Fibroblast of lung (primary cell): ENCODE results near the gene NRP1. TPM values are rescaled to one million over a fixed set of nuclear protein-coding genes. Genes with fewer than 3 reads are reported as not detected.

Experiments used
- DNase-seq, 2 donors: peaks; one replicate each; pipeline versions ENCODE4 v3.0.0 to v3.0.0-alpha.2; 2010; ENCODE audit warnings: low read depth in 2 of 2
- H2AFZ ChIP-seq: 2 replicates; pipeline ENCODE4 v1.5.1; 2012; ENCODE audit warnings: low read length, control low read depth, inconsistent platforms
- H3K27ac ChIP-seq: 2 replicates; pipeline ENCODE4 v1.5.1; 2011; ENCODE audit warnings: low read length, control low read depth; ENCODE audit not compliant: insufficient read depth
- H3K27me3 ChIP-seq: 2 replicates; pipeline ENCODE4 v1.5.1; 2011; ENCODE audit warnings: mild to moderate bottlenecking, low read length; ENCODE audit not compliant: control insufficient read depth, insufficient read depth
- H3K36me3 ChIP-seq: 2 replicates; pipeline ENCODE4 v1.5.1; 2011; ENCODE audit warnings: low read length; ENCODE audit not compliant: control insufficient read depth, insufficient read depth
- H3K4me1 ChIP-seq: 2 replicates; pipeline ENCODE4 v1.5.1; 2011; ENCODE audit warnings: low read length; ENCODE audit not compliant: control insufficient read depth, insufficient read depth; ENCODE audit errors: extremely low read depth
- H3K4me2 ChIP-seq: 2 replicates; pipeline ENCODE4 v1.5.1; 2011; ENCODE audit warnings: low read length, control low read depth; ENCODE audit not compliant: insufficient read depth; ENCODE audit errors: extremely low read depth
- H3K4me3 ChIP-seq, 4 experiments: fragments of 200-600 bp in 1 of 4; sonication (generic) in 1 of 4; replicated peaks in 1 of 4; 2 replicates each; pipeline ENCODE4 v1.5.1; 2011 to 2016; ENCODE audit warnings: low read length in 4 of 4, low read depth in 3 of 4, mild to moderate bottlenecking in 3 of 4, control low read depth in 2 of 4, inconsistent platforms in 1 of 4, mixed read lengths in 1 of 4; ENCODE audit not compliant: insufficient read depth in 1 of 4; ENCODE audit errors: control extremely low read depth in 1 of 4
- H3K79me2 ChIP-seq: 2 replicates; pipeline ENCODE4 v1.5.1; 2012; ENCODE audit warnings: mild to moderate bottlenecking, low read length, inconsistent platforms; ENCODE audit not compliant: control insufficient read depth, insufficient read depth
- H3K9ac ChIP-seq: 2 replicates; pipeline ENCODE4 v1.5.1; 2011; ENCODE audit warnings: mild to moderate bottlenecking, low read length, control low read depth; ENCODE audit not compliant: insufficient read depth
- H3K9me3 ChIP-seq: 2 replicates; pipeline ENCODE4 v1.5.1; 2012; ENCODE audit warnings: low read depth, low read length; ENCODE audit not compliant: control insufficient read depth, insufficient read depth
- H4K20me1 ChIP-seq: 2 replicates; pipeline ENCODE4 v1.5.1; 2011; ENCODE audit warnings: low read length; ENCODE audit not compliant: control insufficient read depth, insufficient read depth; ENCODE audit errors: extremely low read depth
- CTCF ChIP-seq, 2 donors: IDR thresholded peaks in 1 of 2; conservative IDR thresholded peaks in 1 of 2; 1 replicate in 1 of 2; 2 replicates in 1 of 2; pipeline ENCODE4 v1.5.1; 2011 to 2012; ENCODE audit warnings: low read length in 2 of 2, control low read depth in 1 of 2, inconsistent platforms in 1 of 2, low read depth in 1 of 2, mild to moderate bottlenecking in 1 of 2
- EZH2 ChIP-seq: IDR thresholded peaks from 2 replicates; pipeline ENCODE4 v1.5.1; 2012; ENCODE audit warnings: low read length, control low read depth, mild to moderate bottlenecking; ENCODE audit errors: missing control alignments
- polyA plus RNA-seq, 2 donors: library from polyadenylated mRNA; depleted of rRNA in 1 of 2; stranded (reverse) in 1 of 2; unstranded in 1 of 2; fragments of >200 nt; gene quantifications; 2 replicates each; pipeline ENCODE4 v1.2.1, GENCODE V29; 2011 to 2012; ENCODE audit warnings: missing spikeins in 1 of 2
- total RNA-seq: library from RNA; depleted of rRNA; stranded (reverse); fragments of >200 nt; gene quantifications from 2 replicates; pipeline ENCODE4 v1.2.1, GENCODE V29; 2014

The NRP1 gene
- total and polyA plus RNA-seq, 2 donors (not counting 1 experiment from before 2014, with no cell fraction given), result 187 to 373 TPM

- H2AFZ ChIP-seq, result no peak overlapping the region
- H3K27ac ChIP-seq, result peak overlapping the region; percentile 2
- H3K36me3 ChIP-seq, result peaks cover 28% of the 10 kb centered on the region
- H4K20me1 ChIP-seq, result no peaks in the 10 kb centered on the region
- no peak for DNase-seq
- H3K4me1 ChIP-seq, result peaks cover 26% of the 10 kb centered on the region
- H3K4me2 ChIP-seq, result no peak overlapping the region
- H3K9ac ChIP-seq, result no peak overlapping the region
- TF ChIP-seq EZH2 (no peak), CTCF (conservative IDR thresholded peaks at IDR 0.05 in 1 of 2, IDR thresholded peaks at IDR 0.05 in 1 of 2; ENCODE audit: low read depth in 1 of 2, low read length in 2 of 2) (no peak)
- H3K27me3 ChIP-seq, result no peaks in the 10 kb centered on the region
- no peaks in the 10 kb centered on the region for H3K9me3 ChIP-seq
- no peak overlapping the region for H3K4me3 ChIP-seq
- H3K79me2 ChIP-seq, result peaks cover 36% of the 10 kb centered on the region
Measured at GRCh38 chr10:33249137-33249536, 85.3 kb downstream of the NRP1 start.

GRCh38 chr10:33248638-33249037, 85.8 kb downstream of the NRP1 start:
- Histone ChIP-seq H3K79me2 (peaks cover 38% of the 10 kb centered on the region), H2AFZ (no peak overlapping the region), H3K36me3 (peaks cover 26% of the 10 kb centered on the region), H4K20me1 (no peaks in the 10 kb centered on the region), H3K4me3 (no peak overlapping the region), H3K4me1 (peaks cover 25% of the 10 kb centered on the region), H3K4me2 (peak overlapping the region; percentile 36), H3K9me3 (no peaks in the 10 kb centered on the region), H3K27ac (peak overlapping the region; percentile 44), H3K9ac (no peak overlapping the region), H3K27me3 (no peaks in the 10 kb centered on the region)
- peak; percentile 88 to 96 for DNase-seq
- TF ChIP-seq EZH2, result no peak
- no peak for TF ChIP-seq CTCF (conservative IDR thresholded peaks at IDR 0.05 in 1 of 2, IDR thresholded peaks at IDR 0.05 in 1 of 2; ENCODE audit: low read depth in 1 of 2, low read length in 2 of 2)

GRCh38 chr10:33247221-33247922, 87.1 kb downstream of the NRP1 start:
- H2AFZ ChIP-seq, result no peak overlapping the region
- peaks cover 36% of the 10 kb centered on the region for H3K79me2 ChIP-seq
- TF ChIP-seq EZH2 (no peak), CTCF (conservative IDR thresholded peaks at IDR 0.05 in 1 of 2, IDR thresholded peaks at IDR 0.05 in 1 of 2; ENCODE audit: low read depth in 1 of 2, low read length in 2 of 2) (no peak)
- no peak overlapping the region for H3K4me3 ChIP-seq
- H3K27ac ChIP-seq, result no peak overlapping the region
- H4K20me1 ChIP-seq, result no peaks in the 10 kb centered on the region
- no peak overlapping the region for H3K9ac ChIP-seq
- H3K4me1 ChIP-seq, result peaks cover 17% of the 10 kb centered on the region
- peaks cover 22% of the 10 kb centered on the region for H3K36me3 ChIP-seq
- H3K27me3 ChIP-seq, result no peaks in the 10 kb centered on the region
- no peaks in the 10 kb centered on the region for H3K9me3 ChIP-seq
- no peak for DNase-seq
- H3K4me2 ChIP-seq, result no peak overlapping the region
